Hypothalamus (tissue), 51 donors: Measurements from ENCODE around the gene PRM1.
A peak's percentile ranks its signal among the peaks of the same experiment; 100 is the strongest.

Source experiments
- DNase-seq, 51 donors: peaks; one replicate each; lab custom pipeline; 2025; lab: John Stamatoyannopoulos, UW

PRM1 gene, protein sequence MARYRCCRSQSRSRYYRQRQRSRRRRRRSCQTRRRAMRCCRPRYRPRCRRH

DNA sequence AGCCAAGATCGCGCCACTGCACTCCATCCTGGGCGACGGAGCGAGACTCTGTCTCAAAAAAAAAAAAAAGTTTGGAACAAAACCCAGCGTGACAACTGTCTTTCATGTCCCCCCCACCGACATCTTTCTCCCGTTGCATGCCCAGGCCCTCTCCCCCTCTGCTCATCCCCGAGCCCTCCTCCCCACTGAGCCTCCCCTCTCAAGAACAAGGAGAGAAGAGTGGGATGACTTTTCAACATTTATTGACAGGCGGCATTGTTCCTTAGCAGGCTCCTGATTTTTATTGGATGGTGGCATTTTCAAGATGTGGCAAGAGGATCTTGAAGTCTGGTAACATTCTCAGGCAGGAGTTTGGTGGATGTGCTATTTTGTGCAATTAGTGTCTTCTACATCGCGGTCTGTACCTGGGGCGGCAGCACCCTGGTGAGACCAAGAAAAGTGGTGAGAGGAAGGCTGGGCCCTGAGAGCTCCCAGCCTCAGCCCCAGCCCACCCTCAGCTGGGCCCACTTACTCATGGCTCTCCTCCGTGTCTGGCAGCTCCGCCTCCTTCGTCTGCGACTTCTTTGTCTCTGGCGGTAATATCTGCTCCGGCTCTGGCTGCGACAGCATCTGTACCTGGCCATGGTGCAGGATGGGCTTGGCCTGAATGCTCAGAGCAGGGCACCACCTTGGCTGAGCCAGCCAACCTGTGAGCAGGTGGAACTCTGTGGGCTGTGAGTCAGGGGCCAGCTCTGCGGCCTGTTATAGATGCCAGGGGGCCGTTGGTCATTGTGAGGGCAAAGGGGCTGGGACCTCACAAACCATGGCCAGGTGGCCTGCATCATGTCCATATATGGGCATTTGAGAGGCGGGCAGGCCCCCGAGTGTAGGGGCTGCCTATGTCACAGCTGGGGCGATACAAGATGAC lies at the start of gene PRM1:
PRM1 (minus strand) TSS at position 715 of the 907 bp plus-strand sequence; CDS start at position 623, 92 bp downstream.
- DNase-seq, result no peak

DNA sequence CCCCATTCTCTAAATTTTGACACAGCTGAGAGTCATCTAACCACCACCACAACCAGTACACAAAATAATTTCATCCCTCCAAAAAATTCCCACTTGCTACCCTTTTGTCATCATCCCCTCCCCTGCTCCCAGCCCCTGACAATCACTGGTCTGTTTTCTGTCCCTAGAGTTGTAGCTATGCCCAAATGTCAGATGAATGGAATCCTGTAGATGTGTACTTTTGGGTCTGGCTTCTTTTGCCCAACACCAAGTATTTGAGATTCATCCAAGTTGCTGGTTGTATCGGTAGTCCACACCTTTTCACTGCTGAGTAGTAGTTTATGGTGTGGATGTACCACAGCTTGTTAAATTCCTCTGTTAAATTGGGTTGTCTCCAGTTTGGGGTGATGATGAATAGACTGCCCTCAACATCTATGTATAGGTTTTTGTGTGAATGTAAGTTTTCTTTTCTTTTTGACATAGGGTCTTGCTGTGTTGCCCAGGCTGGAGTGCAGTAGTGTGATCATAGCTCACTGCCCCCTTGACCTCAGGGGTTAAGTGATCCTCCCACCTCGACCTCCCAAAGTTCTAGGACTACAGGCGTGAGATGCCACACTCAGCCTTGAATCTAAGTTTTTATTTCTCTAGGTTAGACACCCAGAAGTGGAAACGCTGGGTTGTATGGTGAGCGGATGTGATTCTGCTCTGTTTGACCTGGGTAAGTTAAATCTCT lies 49.6 kb upstream of the PRM1 start:
- DNase-seq, result no peak

DNA sequence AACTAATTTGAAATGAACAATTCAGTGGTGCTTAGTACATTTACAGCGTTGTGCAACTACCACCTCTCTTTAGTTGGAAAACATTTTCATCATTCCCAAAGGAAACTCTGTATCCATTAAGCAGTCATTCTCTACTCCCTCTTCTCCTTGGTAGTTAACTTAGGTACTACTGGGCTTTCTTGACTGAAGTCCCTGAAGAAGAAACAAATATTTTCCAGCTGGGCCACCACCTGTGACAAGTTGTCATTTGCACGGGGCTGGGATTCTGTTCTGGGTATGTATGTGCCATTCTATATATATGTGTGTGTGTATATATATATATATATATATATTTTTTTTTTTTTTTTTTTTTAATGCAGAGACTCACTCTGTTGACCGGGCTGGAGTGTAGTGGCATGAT lies 48.8 kb upstream of the PRM1 start:
- DNase-seq, result no peak

DNA sequence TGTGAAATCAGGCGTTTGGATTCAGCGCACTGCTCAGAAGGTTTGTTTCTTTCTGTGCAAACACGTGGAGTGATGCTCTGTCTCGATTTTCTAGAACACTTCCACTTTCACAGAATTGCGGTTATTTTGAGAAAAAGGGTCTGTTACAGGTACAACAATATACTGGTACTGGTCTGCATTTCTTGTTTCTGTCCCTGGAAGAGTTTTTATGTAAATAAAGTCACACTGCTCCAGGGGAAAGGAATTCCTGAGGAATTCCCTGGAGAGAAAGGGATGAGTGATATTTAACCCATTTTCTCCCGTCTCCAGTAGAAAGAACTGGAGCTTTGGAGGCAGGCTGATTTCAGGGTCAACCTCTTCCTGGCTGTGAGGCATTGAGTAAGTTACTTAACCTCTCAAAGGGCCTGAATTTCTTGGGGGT lies 48.0 kb upstream of the PRM1 start:
- DNase-seq, result no peak

DNA sequence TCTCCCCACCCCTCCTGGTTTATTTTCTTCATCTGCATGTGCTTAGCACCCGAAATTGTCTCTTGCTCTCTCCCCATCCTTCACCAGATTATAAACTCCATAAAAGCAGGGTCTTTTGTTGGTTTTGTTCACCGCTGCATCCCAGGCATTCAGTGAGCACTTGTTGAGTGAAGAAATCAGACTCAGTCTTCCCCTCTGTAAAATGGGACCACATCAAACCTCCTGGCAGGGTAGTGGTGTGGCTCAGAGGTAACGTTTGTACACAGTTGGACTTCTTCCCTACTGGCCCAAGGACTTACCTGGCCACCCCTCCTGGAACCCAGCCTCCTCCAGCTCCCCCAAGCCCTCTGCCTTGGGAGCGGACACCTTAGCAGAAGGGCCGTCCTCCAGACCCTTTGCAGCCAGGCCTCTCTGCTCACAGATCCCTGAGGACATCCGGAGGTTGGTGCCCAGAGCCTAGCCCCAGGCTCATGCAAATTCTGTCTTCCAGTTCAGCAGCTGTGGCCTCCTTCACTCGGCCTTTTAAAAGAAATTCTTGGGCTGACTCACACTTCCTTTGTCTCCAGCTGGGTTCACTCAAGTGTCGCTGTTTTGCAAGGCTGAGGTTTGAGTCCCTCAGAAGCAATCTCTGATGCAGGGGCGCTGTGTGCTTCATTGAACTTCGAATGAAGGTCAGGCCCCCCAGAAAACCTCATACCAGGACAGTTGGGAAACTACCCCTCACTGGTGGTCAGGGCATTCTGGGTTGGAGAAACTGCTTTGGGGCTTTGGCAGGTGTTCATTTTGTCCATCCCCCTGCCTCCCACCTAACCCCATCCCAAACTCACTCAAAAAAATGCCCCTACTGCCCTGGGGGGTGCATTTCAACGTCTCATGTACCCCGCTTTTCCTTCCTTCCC lies 47.3 kb upstream of the PRM1 start:
- DNase-seq, result peak in 5 of 51 donors; percentile 5 to 52 (median 21)

DNA sequence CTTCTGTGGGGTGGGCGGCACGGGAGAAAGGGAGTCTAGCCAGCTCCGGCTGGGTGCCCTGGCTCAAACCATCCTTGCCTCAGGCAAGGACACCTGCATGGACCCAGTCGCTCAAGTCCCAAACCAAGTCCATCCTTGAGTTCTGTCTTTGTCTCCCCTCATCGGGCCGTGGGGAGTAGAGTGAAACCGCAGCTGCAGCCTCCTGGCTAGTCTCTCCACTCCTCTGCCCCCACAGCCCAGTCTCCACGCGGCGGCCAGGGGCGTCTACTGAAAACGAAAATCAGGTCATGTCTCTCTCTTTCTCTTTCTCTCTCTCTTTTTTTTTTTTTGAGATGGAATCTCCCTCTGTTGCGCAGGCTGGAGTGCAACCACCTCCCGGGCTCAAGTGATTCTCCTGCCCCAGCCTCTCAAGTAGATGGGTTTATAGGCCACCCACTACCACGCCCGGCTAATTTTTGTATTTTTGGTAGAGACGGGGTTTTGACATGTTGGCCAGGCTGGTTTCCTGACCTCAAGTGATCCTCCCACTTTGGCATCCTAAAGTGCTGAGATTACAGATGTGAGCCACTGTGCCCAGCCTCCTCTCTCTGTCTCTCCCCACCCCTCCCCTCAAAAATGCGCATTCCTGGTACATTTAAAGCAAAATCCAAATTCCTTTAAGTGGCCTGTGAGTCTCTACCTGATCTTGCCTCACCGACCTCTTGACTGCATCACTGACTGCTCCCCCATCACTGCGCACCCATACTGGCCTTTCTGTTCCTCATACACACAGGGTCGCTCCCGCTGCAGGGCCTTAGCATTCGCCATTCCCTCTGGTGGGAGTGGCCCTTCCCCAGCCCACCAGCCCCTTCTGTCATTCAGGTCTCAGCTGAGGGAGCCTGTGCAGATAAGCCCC lies 46.4 kb upstream of the PRM1 start:
- DNase-seq, result no peak

DNA sequence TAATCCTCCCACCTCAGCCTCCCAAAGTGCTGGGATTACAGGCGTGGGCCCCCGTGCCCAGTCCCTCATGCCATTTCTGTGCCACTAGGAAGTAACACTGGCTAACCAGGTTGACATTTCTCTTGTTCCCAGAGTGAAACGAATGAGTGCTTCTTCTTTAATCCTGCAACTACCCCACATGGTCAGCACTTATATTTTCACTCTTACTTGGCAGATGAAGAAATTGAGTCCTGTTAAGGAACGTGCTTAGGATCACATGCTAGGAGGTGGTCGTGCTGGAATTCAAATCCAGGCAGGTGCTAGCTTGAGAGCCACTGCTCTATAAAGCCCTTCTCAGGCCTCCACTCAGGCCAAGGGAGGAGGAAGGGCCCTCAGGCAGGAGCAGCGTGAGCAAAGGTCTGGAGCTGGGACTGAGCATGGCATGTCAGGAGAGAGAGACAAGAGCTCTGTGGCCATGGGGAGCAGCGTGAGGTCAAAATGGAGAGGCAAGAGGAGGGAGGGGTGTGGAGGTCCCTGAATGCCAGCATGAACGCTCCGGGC lies 45.7 kb upstream of the PRM1 start:
- DNase-seq, result no peak

DNA sequence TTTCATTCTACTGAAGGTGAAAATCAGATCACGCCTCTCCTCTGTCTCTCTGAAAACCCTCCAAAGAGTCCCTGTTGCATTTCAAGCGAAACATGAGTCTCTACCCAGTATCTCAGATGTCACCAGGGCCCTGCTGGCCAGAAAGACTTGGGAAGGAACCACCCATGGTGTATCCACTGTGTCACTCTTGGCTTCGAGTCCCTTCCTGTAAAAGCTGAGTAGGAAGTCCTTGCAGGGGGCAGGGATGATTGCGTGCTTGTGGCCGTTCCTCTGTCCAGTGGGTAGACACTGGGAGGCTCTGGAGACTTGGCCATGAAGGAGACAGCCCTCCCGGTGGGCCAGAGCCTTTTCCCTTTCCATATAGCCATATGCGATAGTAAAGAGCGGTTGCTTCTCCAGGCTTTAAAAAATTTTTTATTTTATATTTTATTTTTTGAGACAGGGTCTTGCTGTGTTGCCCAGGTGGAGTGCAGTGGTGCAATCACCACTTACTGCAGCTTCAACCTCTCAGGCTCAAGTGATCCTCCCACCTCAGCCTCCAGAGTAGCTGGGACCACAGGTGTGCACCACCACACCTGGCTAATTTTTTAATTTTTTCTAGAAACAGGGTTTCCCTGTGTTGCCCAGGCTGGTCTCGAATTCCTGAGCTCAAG lies 45.1 kb upstream of the PRM1 start:
- no peak for DNase-seq

DNA sequence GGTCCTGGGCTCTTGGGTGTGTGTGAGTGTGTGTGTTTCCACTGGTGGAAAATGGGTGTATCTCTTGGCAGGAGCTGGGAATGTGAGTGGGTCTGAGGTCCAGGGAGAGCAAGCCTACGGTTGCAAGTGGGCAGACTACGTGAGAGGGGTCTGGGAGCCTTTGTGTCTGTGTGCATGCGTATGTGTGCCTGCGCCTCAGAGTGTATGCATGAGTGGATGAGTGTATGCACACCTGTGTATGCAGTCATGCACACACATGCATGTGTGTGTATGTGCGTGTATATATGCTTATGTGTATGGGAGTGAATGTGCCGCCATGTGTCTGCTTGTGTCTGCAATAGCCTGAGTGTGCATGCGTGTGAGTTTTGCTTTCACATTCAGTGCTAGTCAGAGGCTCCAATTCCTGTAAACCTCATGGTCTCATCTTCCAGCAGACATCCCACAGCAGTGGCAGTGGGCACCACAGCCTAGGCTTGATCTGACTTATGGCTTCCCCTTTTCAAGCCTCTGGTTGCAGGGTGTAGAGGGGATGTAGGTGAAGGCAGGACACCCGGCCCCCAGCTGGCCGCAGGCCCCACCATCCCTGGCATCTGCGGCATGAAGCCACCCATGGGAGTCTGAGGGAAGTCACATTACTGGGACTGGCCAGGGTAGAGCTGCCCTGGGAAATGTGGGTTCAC lies 44.4 kb upstream of the PRM1 start:
- DNase-seq, result peak in 1 of 51 donors; percentile 18

DNA sequence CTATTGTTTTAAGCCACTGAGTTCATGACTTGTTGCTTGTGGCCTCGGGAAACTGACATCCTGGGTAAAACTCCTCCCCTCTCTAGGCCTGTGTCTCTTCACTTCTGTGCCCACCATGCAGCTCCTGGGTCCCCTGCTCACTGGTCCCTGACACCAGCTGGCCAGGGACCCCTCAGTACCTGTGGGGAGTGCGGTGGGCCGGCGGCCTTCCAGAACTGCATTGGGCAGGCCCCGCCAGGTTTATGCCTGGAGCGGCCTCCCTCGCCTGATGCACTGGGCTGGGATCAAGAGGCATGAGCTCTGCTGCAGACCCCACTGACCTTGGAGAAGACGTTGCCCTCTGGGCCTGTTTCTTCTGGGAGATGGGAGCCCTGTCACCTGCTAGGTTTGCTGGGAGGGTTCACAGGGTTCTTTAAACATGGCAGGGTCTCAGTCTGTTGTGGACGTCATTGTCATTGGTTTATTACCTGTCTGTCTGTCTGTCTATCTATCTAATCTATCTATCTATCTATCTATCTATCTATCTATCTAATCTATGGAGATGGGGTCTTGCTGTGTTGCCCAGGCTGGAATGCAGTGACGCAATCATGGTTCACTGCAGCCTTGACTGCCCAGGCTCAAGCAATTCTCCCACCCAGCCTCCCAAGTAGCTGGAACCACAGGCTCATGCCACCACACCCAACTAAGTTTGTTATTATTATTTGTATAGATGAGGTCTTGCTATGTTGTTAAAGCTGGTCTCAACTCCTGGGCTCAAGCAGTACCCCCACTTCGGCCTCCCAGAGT lies 42.6 kb upstream of the PRM1 start:
- no peak for DNase-seq

DNA sequence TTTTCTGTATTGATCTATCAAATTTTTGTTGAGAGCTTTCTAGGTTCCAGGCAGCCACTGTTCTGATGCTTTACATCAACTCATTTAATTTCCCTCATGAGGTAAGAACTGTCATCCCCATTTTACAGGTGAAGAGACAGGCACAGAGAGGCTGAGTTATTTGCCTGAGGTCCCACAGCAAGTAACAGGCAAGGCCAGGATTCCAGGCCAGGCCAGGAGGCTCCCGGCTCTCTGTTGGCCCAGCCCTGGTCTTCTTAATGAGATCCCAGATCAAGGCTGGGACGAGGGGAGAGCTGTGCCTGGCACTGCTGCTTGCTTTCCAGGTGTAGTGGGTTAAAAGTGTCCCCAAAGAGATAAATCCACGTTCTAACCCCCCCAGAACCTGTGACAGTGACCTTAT lies 41.7 kb upstream of the PRM1 start:
- DNase-seq, result no peak

DNA sequence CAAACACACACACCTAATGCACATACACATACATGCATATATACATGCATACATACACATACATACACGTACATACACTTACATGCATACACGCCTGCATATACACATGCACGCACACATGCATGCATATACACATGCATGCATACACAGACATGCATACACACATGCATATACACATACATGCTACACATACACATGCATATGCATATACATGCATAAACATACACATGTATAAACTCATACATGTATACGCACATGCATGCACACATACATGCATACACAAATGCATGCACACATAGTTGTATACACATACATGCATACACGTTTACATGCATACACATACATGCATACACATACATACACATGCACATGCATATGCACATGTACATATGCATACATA lies 40.5 kb upstream of the PRM1 start:
- DNase-seq, result no peak

DNA sequence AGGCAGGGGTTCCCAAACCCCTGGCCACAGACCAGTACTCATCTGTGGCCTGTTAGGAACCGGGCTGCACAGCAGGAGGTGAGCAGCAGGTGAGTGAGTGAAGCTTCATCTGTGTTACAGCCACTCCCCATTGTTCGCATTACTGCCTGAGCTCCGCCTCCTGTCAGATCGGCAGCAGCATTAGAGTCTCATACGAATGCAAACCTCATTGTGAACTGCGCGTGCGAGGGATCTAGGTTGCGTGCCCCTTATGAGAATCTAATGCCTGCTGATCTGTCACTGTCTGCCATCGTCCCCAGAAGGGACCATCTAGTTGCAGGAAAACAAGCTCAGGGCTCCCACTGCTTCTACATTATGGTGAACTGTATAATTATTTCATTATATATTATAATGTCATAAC lies 39.0 kb upstream of the PRM1 start:
- no peak for DNase-seq

DNA sequence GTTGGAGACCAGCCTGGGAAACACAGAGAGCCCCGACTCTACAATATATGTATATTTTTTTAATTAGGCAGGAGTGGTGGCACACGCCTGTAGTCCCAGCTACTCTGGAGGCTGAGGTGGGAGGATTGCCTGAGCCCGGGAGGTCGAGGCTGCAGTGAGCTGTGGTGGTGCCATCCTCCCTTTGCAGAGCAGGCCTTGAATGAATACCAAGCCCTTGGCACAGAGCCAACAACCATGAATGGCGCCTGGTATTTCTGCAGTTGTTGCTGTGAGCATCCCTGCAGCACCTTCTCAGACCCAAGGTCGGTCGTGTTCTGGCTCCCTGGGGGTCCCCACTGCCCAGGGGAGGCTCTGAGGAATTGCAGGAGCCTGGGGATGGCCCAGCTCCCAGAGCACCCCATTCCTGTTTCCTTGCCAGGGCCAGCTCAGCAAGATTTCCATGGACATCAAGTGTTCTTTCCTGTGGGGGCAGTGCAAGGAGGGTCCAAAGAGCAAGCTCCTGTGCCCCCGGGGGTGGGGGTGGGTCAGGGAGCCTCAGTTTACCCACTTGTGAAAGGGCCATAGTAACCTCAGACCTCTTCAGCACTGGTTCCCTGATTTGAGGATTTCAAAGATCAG lies 38.5 kb upstream of the PRM1 start:
- DNase-seq, result peak in 3 of 51 donors; percentile 6 to 11 (median 9)

DNA sequence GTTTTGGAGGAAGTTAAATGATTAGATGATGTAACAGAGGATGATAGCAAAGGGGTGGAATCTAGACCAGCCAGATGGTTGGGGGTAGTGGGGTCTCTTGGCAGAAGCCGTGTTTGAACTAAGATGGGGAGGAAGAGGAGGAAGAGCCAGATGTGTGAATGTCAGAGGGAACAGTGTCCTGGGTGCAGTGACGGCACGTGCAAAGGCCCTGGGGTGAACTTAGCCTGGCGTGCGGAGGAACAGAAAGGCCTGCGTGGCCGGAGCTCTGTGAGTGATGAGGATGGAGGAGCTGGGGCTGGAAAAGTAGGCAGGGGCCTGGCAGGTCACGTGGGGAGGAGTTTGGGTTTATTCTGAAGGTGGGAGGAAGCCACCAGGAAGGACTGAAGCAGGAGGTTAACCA lies 37.7 kb upstream of the PRM1 start:
- no peak for DNase-seq

DNA sequence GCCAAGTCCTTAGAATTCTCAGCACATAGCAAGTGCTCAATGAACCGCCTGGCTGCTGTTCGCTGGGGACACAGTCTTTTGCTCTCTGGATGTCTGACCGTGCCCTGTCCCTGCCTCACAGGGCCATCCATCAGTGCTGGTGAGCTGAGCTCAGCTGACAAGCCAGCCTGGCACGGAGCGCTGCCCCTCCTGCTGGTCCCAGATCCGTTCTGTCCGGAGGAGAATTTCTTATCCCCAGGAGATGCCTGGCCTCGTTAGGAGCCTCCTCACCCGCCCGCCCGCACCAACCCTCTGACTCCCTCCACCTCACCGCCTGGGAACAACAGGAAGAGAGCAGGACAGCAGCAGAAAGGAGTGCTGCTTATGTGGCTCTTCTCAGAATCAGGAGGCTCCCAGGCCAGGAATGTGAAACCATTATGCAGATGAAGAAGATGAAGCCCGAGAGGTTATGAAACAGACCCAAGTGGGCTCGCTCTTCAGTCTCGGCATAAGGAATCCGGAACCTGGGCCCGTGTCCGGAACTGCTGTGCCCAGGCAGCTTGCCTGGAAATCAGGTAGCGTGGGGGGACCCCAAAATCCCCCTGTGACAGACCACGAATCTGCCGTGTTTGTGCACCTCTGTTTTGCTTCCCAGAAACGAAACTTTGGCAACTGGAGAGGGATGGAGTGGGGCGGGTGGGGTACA lies 35.3 kb upstream of the PRM1 start:
- peak in 1 of 51 donors; percentile 7 for DNase-seq
